Spleen (tissue), 11 donors: ENCODE results near the gene SLC29A2. TPM values are rescaled to one million over a fixed set of nuclear protein-coding genes. Genes with fewer than 3 reads are reported as not detected.

Source experiments
- DNase-seq: peaks from one replicate; pipeline ENCODE4 v3.0.0-alpha.2; 2020
- H3K27ac ChIP-seq, 8 donors: fragments of 200-600 bp; sonication (generic) in 7 of 8; 1 replicate in 4 of 8; 2 replicates in 4 of 8; pipeline versions ENCODE4 v1.5.0 to v1.8.0; 2016 to 2021; ENCODE audit warnings: inconsistent platforms in 4 of 8, mild to moderate bottlenecking in 4 of 8, moderate library complexity in 1 of 8
- H3K27me3 ChIP-seq, 7 donors: fragments of 200-600 bp; sonication (generic) in 6 of 7; replicated peaks in 1 of 7; 1 replicate in 4 of 7; 2 replicates in 3 of 7; pipeline versions ENCODE4 v1.5.0 to v1.8.0; 2016 to 2021; ENCODE audit warnings: inconsistent platforms in 3 of 7, mild to moderate bottlenecking in 1 of 7
- H3K36me3 ChIP-seq, 6 donors: fragments of 200-600 bp; sonication (generic) in 5 of 6; 1 replicate in 4 of 6; 2 replicates in 2 of 6; pipeline versions ENCODE4 v1.5.0 to v1.8.0; 2016 to 2021; ENCODE audit warnings: inconsistent platforms in 2 of 6
- H3K4me1 ChIP-seq, 6 donors: fragments of 200-600 bp; sonication (generic) in 5 of 6; 1 replicate in 3 of 6; 2 replicates in 3 of 6; pipeline versions ENCODE4 v1.5.0 to v1.8.0; 2016 to 2021; ENCODE audit warnings: inconsistent platforms in 3 of 6
- H3K4me3 ChIP-seq, 8 donors: fragments of 200-600 bp; sonication (generic) in 7 of 8; 1 replicate in 4 of 8; 2 replicates in 4 of 8; pipeline versions ENCODE4 v1.5.0 to v1.8.0; 2016 to 2021; ENCODE audit warnings: inconsistent platforms in 4 of 8, mild to moderate bottlenecking in 4 of 8, moderate library complexity in 2 of 8
- H3K9me3 ChIP-seq, 8 donors: fragments of 200-600 bp; sonication (generic) in 7 of 8; 1 replicate in 4 of 8; 2 replicates in 4 of 8; pipeline versions ENCODE4 v1.5.0 to v1.8.0; 2016 to 2021; ENCODE audit warnings: inconsistent platforms in 4 of 8
- POLR2A ChIP-seq, 3 donors: fragments of 450-650 bp; IDR thresholded peaks; one replicate each; pipeline ENCODE4 v1.5.1; 2017; ENCODE audit warnings: antibody characterized with exemption in 3 of 3, mild to moderate bottlenecking in 1 of 3
- POLR2AphosphoS5 ChIP-seq, 3 donors: sonication (generic); formaldehyde crosslinking; IDR thresholded peaks; one replicate each; pipeline ENCODE4 v1.5.1; 2017; ENCODE audit warnings: antibody characterized with exemption in 3 of 3
- WGBS, 5 donors: extraction: QIAGEN DNeasy Blood & Tissue Kit in 3 of 5; methylation state at CpG; one replicate each; pipeline versions ENCODE4 v1.1.5 to v1.1.7; 2013 to 2018; 5-methylcytosine and 5-hydroxymethylcytosine counted together
- intact Hi-C: fragments of 100-400 bp; cut with DNase I; formaldehyde crosslinking; loops from one replicate; pipeline ENCODE4 v1.15.0; 2023; ENCODE audit warnings: low total_unique reads
- polyA plus RNA-seq, 3 donors: library from polyadenylated mRNA; stranded (reverse); fragments of 200-250 nt; gene quantifications; one replicate each; pipeline ENCODE4 v1.2.1, GENCODE V29; 2013
- total RNA-seq, 7 donors: library from RNA; depleted of rRNA in 3 of 7; stranded (reverse); fragments of >200 nt in 3 of 7; fragmentation: NEBNext Ultra II Directional in 4 of 7; extraction: Animal tissue kit (Norgen Biotek cat#: 25700) in 4 of 7; gene quantifications; one replicate each; pipeline versions ENCODE4 v1.1.0 to v1.2.1, GENCODE V29; 2016 to 2021
- TF ChIP-seq, protein P1 (sequence below), 11 experiments: fragments of 200-600 bp in 7 of 11; fragments of 450-650 bp in 4 of 11; sonication (generic) in 4 of 11; IDR thresholded peaks in 8 of 11; conservative IDR thresholded peaks in 3 of 11; 1 replicate in 7 of 11; 2 replicates in 4 of 11; pipeline versions ENCODE4 v1.4.0 to v1.8.0; 2016 to 2021; ENCODE audit warnings: antibody characterized with exemption in 11 of 11, inconsistent platforms in 4 of 11, mild to moderate bottlenecking in 1 of 11
- donor health status: healthy with polysubstance abuse.
- donor health status: DM: no; HTN: no; CAD: no; lungs with moderate emphysema.
- donor health status: DM: no; HTN: no; CAD: no.
- donor health status: Bipolar disorder and iron deficiency.
- donor health status: healthy.
- donor health status: DM: no; HTN: no; CAD: no.
- donor health status: DM: yes; HTN: yes; CAD: no.

The SLC29A2 gene
- total and polyA plus RNA-seq, 10 donors, result 1.9 to 8.4 (median 4.5) TPM

DNA sequence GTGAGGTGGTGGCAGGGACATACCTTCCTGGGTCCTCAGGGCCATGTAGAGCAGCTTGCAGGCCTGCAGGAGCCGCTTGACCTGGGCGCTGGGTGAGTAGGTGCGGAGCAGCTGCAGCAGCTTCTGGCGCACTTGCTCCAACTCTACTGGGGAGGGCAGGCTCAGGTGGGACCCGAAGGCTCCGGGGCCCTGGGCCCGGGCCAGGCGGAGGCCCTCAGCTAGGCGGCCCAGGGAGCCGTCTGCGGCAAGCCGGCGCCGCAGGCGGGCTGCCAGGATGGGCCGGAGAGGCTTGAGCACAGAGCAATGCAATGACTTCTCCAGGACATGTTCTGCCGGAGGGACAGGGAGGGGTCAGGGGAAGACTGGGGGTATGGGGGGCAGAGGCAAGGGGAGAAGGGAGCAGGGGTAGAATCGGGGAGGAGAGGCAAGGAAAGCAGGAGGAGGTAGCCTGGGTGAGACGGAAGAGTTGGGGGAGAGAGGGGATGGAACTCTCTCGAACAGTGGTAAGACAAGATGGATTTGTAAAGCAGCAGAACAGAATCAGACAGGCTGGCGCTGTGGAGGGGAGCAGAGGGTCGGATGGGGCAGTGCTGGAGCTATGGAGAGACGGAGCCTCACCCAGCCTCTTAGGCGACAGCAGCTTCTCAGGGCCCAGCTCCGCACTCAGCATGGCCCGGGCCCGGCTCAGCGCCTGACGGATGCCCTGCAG, 37.5 kb downstream of the SLC29A2 start:
- DNase-seq, result peak; percentile 68
- no peak overlapping the region for H3K27ac ChIP-seq
- peaks cover 11 to 56% (median 42%) of the 10 kb centered on the region in 6 donors for H3K4me1 ChIP-seq
- TF ChIP-seq POLR2AphosphoS5 (IDR thresholded peaks at IDR 0.05) (no peak), POLR2A (IDR thresholded peaks at IDR 0.05) (no peak)
- TF ChIP-seq, protein P1, sequence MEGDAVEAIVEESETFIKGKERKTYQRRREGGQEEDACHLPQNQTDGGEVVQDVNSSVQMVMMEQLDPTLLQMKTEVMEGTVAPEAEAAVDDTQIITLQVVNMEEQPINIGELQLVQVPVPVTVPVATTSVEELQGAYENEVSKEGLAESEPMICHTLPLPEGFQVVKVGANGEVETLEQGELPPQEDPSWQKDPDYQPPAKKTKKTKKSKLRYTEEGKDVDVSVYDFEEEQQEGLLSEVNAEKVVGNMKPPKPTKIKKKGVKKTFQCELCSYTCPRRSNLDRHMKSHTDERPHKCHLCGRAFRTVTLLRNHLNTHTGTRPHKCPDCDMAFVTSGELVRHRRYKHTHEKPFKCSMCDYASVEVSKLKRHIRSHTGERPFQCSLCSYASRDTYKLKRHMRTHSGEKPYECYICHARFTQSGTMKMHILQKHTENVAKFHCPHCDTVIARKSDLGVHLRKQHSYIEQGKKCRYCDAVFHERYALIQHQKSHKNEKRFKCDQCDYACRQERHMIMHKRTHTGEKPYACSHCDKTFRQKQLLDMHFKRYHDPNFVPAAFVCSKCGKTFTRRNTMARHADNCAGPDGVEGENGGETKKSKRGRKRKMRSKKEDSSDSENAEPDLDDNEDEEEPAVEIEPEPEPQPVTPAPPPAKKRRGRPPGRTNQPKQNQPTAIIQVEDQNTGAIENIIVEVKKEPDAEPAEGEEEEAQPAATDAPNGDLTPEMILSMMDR (IDR thresholded peaks at IDR 0.05 in 8 of 11, conservative IDR thresholded peaks at IDR 0.05 in 3 of 11), result no peak
- H3K9me3 ChIP-seq, result no peaks in the 10 kb centered on the region
- intact Hi-C loops, result no loop called here
- H3K4me3 ChIP-seq, result no peak overlapping the region
- H3K36me3 ChIP-seq, result peaks cover 0 to 59% (median 31%) of the 10 kb centered on the region in 6 donors
- H3K27me3 ChIP-seq, result peaks cover 0 to 11% (median 0%) of the 10 kb centered on the region in 7 donors
- 86 to 93% (median 90%) methylated on average over 21 to 29 of the region's 29 CpGs for WGBS, 5 donors

DNA sequence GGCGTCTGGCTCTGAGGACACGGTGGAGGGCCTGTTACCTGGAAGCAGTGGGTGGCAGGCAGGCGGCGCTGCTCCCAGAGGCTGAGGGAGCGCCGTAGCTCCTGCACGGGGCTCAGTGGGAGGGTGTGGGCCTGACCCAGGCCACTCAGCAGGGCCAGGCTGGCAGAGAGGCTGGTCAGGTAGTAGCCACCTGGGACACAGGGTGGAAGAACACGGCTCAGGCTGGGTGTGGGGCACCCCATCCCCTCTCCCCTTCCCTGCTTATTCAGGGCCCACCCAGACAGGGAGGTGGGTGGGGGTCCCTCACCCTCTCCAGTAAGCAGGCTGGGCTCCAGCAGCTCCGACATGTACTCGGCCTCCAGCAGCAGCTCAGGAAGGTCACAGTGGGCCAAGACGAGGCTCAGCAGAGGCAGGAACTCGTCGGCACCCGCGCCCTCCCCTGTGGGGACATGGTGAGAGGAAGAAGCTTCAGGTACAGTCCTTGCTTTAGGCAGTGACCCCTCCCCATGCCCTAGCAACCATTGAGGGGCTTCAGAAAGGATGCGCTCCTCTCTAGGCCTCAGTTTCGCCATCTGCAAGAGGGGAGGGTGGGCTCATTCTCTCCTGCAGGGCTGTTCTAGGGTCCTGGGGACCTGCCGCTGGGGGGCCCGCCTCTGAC, 38.2 kb downstream of the SLC29A2 start:
- peaks cover 0 to 52% (median 24%) of the 10 kb centered on the region in 6 donors for H3K36me3 ChIP-seq
- intact Hi-C loops, result no loop called here
- WGBS, 5 donors, result 86 to 92% (median 88%) methylated on average over 15 to 19 of the region's 19 CpGs
- no peak overlapping the region for H3K27ac ChIP-seq
- H3K27me3 ChIP-seq, result peaks cover 0 to 11% (median 0%) of the 10 kb centered on the region in 7 donors
- TF ChIP-seq POLR2AphosphoS5 (IDR thresholded peaks at IDR 0.05) (no peak), POLR2A (IDR thresholded peaks at IDR 0.05) (no peak)
- TF ChIP-seq, protein P1 (IDR thresholded peaks at IDR 0.05 in 8 of 11, conservative IDR thresholded peaks at IDR 0.05 in 3 of 11), result no peak
- DNase-seq, result peak; percentile 63
- peaks cover 16 to 63% (median 49%) of the 10 kb centered on the region in 6 donors for H3K4me1 ChIP-seq
- no peaks in the 10 kb centered on the region for H3K9me3 ChIP-seq
- no peak overlapping the region for H3K4me3 ChIP-seq

DNA sequence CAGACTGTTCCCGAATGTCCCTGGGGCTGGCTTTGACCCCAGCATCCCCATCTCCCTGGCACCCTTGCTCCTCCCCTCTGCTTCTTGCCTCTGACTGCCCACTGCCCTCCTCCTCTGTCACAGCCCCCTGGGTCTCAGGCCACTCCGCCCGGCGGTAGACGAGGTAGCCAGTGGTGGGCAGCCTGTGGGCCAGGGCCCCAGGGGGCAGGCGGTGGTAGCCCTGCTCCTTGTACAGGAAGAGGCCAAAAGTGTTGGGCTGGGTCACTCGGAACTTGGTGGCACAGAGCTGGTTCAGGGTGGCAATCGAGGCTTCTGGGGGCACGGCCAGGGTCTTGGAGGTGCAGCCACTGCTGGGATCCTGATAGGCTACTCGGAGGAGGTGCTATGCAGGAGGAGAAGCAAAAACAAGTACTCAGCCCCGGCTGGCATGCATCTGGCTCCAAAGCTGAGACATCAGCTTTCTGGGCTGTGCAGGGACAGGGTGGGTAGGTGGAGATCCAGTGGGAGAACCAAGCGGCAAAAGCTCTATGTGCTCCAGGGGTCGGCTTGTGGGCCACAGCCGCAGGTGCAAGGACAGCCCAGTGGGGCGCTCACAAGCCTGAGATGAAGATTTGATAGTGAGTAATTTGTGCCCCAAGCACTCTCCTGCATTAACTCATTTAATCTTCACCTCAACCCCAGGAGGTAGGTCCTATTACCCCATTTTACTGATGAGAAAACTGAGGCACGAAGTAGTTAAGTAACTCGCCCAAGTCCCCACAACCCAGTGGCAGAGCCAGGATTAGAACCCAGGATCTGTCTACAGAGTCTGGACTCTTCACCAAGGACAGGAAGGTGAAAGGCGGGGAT, 39.0 kb downstream of the SLC29A2 start:
- Histone ChIP-seq H3K27me3 (peaks cover 0 to 11% (median 0%) of the 10 kb centered on the region in 7 donors), H3K9me3 (no peaks in the 10 kb centered on the region), H3K36me3 (peaks cover 0 to 44% (median 16%) of the 10 kb centered on the region in 6 donors), H3K4me1 (peaks cover 22 to 66% (median 53%) of the 10 kb centered on the region in 6 donors), H3K27ac (no peak overlapping the region), H3K4me3 (no peak overlapping the region)
- no peak for TF ChIP-seq POLR2A (IDR thresholded peaks at IDR 0.05)
- TF ChIP-seq POLR2AphosphoS5 (IDR thresholded peaks at IDR 0.05), result no peak
- TF ChIP-seq, protein P1 (IDR thresholded peaks at IDR 0.05 in 8 of 11, conservative IDR thresholded peaks at IDR 0.05 in 3 of 11), result no peak
- peak; percentile 53 for DNase-seq
- intact Hi-C loops, result no loop called here
- WGBS, 5 donors, result 73 to 90% (median 80%) methylated on average over 11 to 18 of the region's 18 CpGs
